ENCODE measurements around the gene LRMDA. TPM values are rescaled to one million over a fixed set of nuclear protein-coding genes. Genes with fewer than 3 reads are reported as not detected.

The LRMDA gene
- total RNA-seq, 2 experiments from 2014 or later = not detected

GRCh38 chr10:75925999-75926398, 494.6 kb downstream of the LRMDA start:
- Mint-ChIP-seq H3K27me3 (no peaks in the 10 kb centered on the region), H3K36me3 (ENCODE audit: low read depth) (no peaks in the 10 kb centered on the region), H3K4me1 (no peaks in the 10 kb centered on the region), H3K27ac (no peak overlapping the region), H3K9me3 (no peaks in the 10 kb centered on the region), H3K4me3 (no peak overlapping the region)
- ChIA-PET POLR2A (no interaction called here), CTCF (no interaction called here)
- no peak for DNase-seq

GRCh38 chr10:75926763-75927162, 495.3 kb downstream of the LRMDA start:
- H3K36me3 Mint-ChIP-seq (ENCODE audit: low read depth) = no peaks in the 10 kb centered on the region
- DNase-seq = no peak
- ChIA-PET CTCF (no interaction called here), POLR2A (no interaction called here)
- H3K9me3 Mint-ChIP-seq = no peaks in the 10 kb centered on the region
- no peaks in the 10 kb centered on the region for H3K4me1 Mint-ChIP-seq
- no peak overlapping the region for H3K4me3 Mint-ChIP-seq
- no peak overlapping the region for H3K27ac Mint-ChIP-seq
- H3K27me3 Mint-ChIP-seq = no peaks in the 10 kb centered on the region

- no peak overlapping the region for H3K4me3 Mint-ChIP-seq
- ChIA-PET CTCF (no interaction called here), POLR2A (no interaction called here)
- H3K27ac Mint-ChIP-seq = no peak overlapping the region
- H3K9me3 Mint-ChIP-seq = no peaks in the 10 kb centered on the region
- no peak for DNase-seq
- H3K27me3 Mint-ChIP-seq = no peaks in the 10 kb centered on the region
- H3K36me3 Mint-ChIP-seq (ENCODE audit: low read depth) = no peaks in the 10 kb centered on the region
- no peaks in the 10 kb centered on the region for H3K4me1 Mint-ChIP-seq
Measured at GRCh38 chr10:75928231-75928630, 496.8 kb downstream of the LRMDA start.

- Mint-ChIP-seq H3K36me3 (ENCODE audit: low read depth) (no peaks in the 10 kb centered on the region), H3K4me3 (no peak overlapping the region), H3K4me1 (no peaks in the 10 kb centered on the region), H3K9me3 (no peaks in the 10 kb centered on the region), H3K27me3 (no peaks in the 10 kb centered on the region), H3K27ac (no peak overlapping the region)
- ChIA-PET CTCF (no interaction called here), POLR2A (no interaction called here)
- no peak for DNase-seq
Measured at GRCh38 chr10:75929630-75930161, 498.3 kb downstream of the LRMDA start.

- no peaks in the 10 kb centered on the region for H3K9me3 Mint-ChIP-seq
- no peak overlapping the region for H3K27ac Mint-ChIP-seq
- ChIA-PET POLR2A (no interaction called here), CTCF (no interaction called here)
- no peaks in the 10 kb centered on the region for H3K36me3 Mint-ChIP-seq (ENCODE audit: low read depth)
- no peak for DNase-seq
- no peaks in the 10 kb centered on the region for H3K4me1 Mint-ChIP-seq
- no peaks in the 10 kb centered on the region for H3K27me3 Mint-ChIP-seq
- no peak overlapping the region for H3K4me3 Mint-ChIP-seq
Measured at GRCh38 chr10:75932921-75933320, 501.5 kb downstream of the LRMDA start.

- ChIA-PET POLR2A (no interaction called here), CTCF (no interaction called here)
- Mint-ChIP-seq H3K4me3 (no peak overlapping the region), H3K9me3 (no peaks in the 10 kb centered on the region), H3K27ac (no peak overlapping the region), H3K27me3 (no peaks in the 10 kb centered on the region), H3K36me3 (ENCODE audit: low read depth) (no peaks in the 10 kb centered on the region), H3K4me1 (no peaks in the 10 kb centered on the region)
- no peak for DNase-seq
Measured at GRCh38 chr10:75935240-75935639, 503.8 kb downstream of the LRMDA start.

- Mint-ChIP-seq H3K4me1 (no peaks in the 10 kb centered on the region), H3K4me3 (no peak overlapping the region), H3K36me3 (ENCODE audit: low read depth) (no peaks in the 10 kb centered on the region), H3K9me3 (no peaks in the 10 kb centered on the region), H3K27me3 (no peaks in the 10 kb centered on the region), H3K27ac (no peak overlapping the region)
- DNase-seq = no peak
- POLR2A ChIA-PET = no interaction called here
- CTCF ChIA-PET = no interaction called here
Measured at GRCh38 chr10:75935650-75936400, 504.4 kb downstream of the LRMDA start.

GRCh38 chr10:75936841-75937240, 505.4 kb downstream of the LRMDA start:
- ChIA-PET CTCF (interaction anchor here (0.6 kb wide), 2 partner anchors 77 to 1644 kb away, joined by 3 read pairs; no protein-coding TSS in a partner anchor), POLR2A (no interaction called here)
- Mint-ChIP-seq H3K9me3 (no peaks in the 10 kb centered on the region), H3K27ac (no peak overlapping the region), H3K4me3 (no peak overlapping the region), H3K27me3 (no peaks in the 10 kb centered on the region), H3K36me3 (ENCODE audit: low read depth) (no peaks in the 10 kb centered on the region), H3K4me1 (no peaks in the 10 kb centered on the region)
- no peak for DNase-seq

GRCh38 chr10:75937823-75938222, 506.4 kb downstream of the LRMDA start:
- H3K9me3 Mint-ChIP-seq = no peaks in the 10 kb centered on the region
- DNase-seq = no peak
- CTCF ChIA-PET = no interaction called here
- no peak overlapping the region for H3K4me3 Mint-ChIP-seq
- POLR2A ChIA-PET = no interaction called here
- no peaks in the 10 kb centered on the region for H3K4me1 Mint-ChIP-seq
- no peak overlapping the region for H3K27ac Mint-ChIP-seq
- no peaks in the 10 kb centered on the region for H3K36me3 Mint-ChIP-seq (ENCODE audit: low read depth)
- H3K27me3 Mint-ChIP-seq = no peaks in the 10 kb centered on the region

GRCh38 chr10:75938380-75939122, 507.1 kb downstream of the LRMDA start:
- Mint-ChIP-seq H3K4me1 (no peaks in the 10 kb centered on the region), H3K36me3 (ENCODE audit: low read depth) (no peaks in the 10 kb centered on the region), H3K9me3 (no peaks in the 10 kb centered on the region), H3K27me3 (no peaks in the 10 kb centered on the region), H3K4me3 (no peak overlapping the region), H3K27ac (no peak overlapping the region)
- DNase-seq = no peak
- CTCF ChIA-PET = no interaction called here
- POLR2A ChIA-PET = no interaction called here

GRCh38 chr10:75939541-75939940, 508.1 kb downstream of the LRMDA start:
- POLR2A ChIA-PET = no interaction called here
- no peaks in the 10 kb centered on the region for H3K4me1 Mint-ChIP-seq
- no peak overlapping the region for H3K4me3 Mint-ChIP-seq
- no peaks in the 10 kb centered on the region for H3K27me3 Mint-ChIP-seq
- DNase-seq = no peak
- no peak overlapping the region for H3K27ac Mint-ChIP-seq
- H3K9me3 Mint-ChIP-seq = no peaks in the 10 kb centered on the region
- CTCF ChIA-PET = no interaction called here
- H3K36me3 Mint-ChIP-seq (ENCODE audit: low read depth) = no peaks in the 10 kb centered on the region

GRCh38 chr10:75940742-75941141, 509.3 kb downstream of the LRMDA start:
- Mint-ChIP-seq H3K9me3 (no peaks in the 10 kb centered on the region), H3K27ac (no peak overlapping the region), H3K4me1 (no peaks in the 10 kb centered on the region), H3K4me3 (no peak overlapping the region), H3K36me3 (ENCODE audit: low read depth) (no peaks in the 10 kb centered on the region), H3K27me3 (no peaks in the 10 kb centered on the region)
- ChIA-PET CTCF (no interaction called here), POLR2A (no interaction called here)
- no peak for DNase-seq

GRCh38 chr10:75941223-75941801, 509.9 kb downstream of the LRMDA start:
- no peaks in the 10 kb centered on the region for H3K27me3 Mint-ChIP-seq
- DNase-seq = no peak
- CTCF ChIA-PET = no interaction called here
- POLR2A ChIA-PET = no interaction called here
- H3K4me3 Mint-ChIP-seq = no peak overlapping the region
- H3K36me3 Mint-ChIP-seq (ENCODE audit: low read depth) = no peaks in the 10 kb centered on the region
- H3K27ac Mint-ChIP-seq = no peak overlapping the region
- no peaks in the 10 kb centered on the region for H3K9me3 Mint-ChIP-seq
- no peaks in the 10 kb centered on the region for H3K4me1 Mint-ChIP-seq

GRCh38 chr10:75944061-75944460, 512.6 kb downstream of the LRMDA start:
- Mint-ChIP-seq H3K4me3 (no peak overlapping the region), H3K27ac (no peak overlapping the region), H3K27me3 (no peaks in the 10 kb centered on the region), H3K9me3 (no peaks in the 10 kb centered on the region), H3K4me1 (no peaks in the 10 kb centered on the region), H3K36me3 (ENCODE audit: low read depth) (no peaks in the 10 kb centered on the region)
- no peak for DNase-seq
- POLR2A ChIA-PET = no interaction called here
- CTCF ChIA-PET = no interaction called here
